Measurements from ENCODE around the gene ZBTB5.
"Not testable (repeated sequence)": the region's sequence is repeated elsewhere in the genome, so short reads cannot be mapped to it uniquely, and the experiment has no call there.

Gene ZBTB5

DNA sequence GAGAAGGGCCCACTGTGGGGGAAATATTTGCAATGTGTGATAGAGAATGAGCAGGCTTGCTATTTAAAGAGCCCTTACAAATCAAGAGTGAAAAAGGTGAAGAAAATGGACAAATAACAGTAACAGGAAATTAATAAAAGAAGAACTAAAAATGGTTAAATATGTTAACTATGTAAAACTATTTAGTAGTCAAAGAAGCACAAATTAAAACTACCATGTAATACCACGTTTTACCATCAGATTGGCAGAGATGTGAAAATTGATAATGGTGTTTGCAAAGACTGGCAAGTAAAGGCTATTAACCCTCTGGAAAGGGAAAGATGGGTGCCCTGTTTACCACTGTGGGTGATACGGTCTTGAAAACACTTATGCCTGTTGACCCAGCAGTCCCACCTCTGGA, 65.9 kb downstream of the ZBTB5 start:
- no peak for DNase-seq

DNA sequence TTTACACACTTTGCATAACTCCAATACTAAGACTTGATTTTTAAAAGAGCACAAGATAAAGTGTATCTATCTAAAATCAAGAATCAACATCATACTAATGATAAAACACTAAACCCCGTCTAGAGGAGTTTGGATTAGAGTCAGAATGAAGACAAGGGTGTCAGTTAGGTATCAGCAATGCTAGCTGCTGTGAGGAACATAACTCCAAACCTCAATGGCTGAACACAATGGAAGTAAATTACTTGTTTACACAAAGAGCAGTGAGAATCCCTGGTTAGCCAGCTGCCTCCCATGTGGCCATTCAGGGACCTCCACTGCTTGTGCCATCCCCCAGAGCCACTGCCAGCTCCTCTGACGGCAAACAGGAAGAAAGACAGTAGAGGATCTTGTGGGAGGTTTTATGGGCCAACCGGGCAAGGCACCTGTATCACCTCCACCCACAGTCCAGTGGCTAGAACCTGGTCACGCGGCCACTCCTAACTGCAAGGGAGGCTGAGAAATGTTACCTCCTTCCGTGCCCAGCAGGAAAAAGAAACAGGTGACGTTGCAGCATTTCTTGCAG, 66.7 kb downstream of the ZBTB5 start:
- no peak for DNase-seq

DNA sequence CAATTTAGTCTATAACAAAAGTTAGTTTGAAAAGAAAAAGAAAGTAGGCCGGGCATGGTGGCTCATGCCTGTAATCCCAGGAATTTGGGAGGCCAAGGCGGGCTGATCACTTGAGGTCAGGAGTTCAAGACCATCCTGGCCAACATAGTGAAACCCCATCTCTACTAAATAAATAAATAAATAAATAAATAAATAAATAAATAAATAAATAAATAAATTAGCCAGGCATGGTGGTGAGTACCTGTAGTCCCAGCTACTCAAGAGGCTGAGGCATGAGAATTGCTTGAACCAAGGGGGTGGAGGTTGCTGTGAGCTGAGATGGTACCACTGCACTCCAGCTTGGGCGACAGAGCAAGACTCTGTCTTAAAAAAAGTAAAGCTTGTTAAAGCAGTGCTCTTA, 67.3 kb downstream of the ZBTB5 start:
- not testable (repeated sequence) for DNase-seq

DNA sequence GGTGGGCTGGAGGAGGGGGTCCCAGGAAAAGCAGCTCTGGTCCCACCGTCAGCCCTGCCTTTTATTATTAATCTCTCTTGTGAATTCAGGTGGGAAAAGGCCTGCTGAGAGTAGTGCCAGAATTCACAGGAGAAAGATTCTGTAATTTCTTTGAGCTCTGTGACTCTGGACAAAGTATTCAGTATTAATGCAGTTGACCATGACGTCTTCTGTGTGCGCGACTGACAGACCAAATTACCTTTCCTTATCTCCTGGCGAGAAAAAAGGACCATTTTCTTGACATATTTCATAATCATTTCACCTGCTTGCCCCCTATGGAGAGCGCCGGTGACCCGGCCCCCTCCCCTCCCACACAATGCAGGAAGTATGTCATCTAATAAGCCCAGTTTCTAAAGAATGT, 69.6 kb downstream of the ZBTB5 start:
- DNase-seq = no peak

DNA sequence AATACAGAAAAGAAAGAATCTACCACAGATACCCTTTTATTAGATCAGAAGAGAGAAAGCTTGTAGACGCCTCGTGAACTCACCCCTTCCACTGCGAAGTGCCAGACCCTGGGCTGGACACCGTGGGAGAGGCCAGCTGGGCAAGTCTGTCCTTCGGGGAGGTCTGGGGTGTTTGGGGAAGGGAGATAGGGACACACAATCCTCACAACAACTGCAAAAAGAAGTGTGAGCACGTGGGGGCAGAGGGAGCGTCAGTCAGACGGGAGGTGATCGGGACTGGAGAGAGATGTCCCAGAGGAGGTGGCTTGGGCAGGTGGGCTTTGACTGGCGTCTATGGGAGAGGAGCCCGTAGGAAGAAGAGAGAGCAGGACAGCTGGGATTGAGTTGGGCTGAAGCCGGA, 70.0 kb downstream of the ZBTB5 start:
- no peak for DNase-seq

DNA sequence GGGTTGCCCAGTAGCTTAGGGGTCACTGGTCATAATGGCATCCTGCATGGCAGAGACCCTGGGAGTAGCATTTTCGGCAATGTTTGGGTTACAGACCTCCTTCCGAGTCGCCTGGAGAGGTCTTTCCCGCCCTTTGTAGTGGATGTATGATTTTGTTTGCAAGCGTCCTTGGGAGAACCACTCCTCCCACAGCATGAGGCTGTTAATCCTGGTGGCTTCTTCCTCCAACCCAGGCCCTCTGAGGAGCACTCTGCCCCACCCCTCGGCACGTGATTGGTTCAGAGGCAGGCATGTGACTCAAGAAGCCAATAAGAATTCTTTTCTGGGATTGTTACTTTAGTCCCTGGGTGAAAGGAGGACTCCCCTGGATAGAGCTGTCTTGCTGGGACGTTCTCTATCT, 73.0 kb downstream of the ZBTB5 start:
- no peak for DNase-seq

DNA sequence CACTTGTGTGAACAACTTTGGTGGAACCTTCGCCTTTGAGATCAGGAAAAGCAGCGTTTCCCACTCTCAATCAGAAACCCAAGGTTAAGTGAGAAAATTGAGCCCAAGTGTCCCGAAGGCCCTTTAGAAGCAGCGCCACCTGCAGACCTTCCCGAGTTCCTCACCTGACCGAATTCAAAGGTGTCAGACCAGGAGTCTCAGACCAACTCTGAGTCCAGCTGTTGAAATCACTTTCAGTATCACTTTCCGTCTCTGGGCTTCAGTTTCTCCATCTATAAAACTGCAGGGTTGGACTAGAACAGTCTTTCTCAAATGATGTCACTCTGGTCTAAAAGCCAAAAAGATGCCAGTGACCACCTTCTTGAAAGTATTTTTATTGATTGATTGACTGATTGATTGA, 74.5 kb downstream of the ZBTB5 start:
- peak; percentile 29 for DNase-seq
